WTC11 (cell line): ENCODE data around the gene FGF12. TPM values are rescaled to one million over a fixed set of nuclear protein-coding genes. Genes with fewer than 3 reads are reported as not detected.

Experiments
- ATAC-seq: fragments of 200-7000 bp; cut with Tn5 transposase; 2 replicates; pipeline ENCODE4 v1.10.0; 2021; ENCODE audit warnings: mild to moderate bottlenecking, moderate library complexity
- CTCF ChIA-PET: fragments of 300-600 bp; sonication (Branson Sonifier 250); formaldehyde crosslinking; loops from one replicate; lab custom pipeline; 2021; ENCODE audit warnings: antibody characterized with exemption; lab: Charles Lee
- POLR2A ChIA-PET: fragments of 350-600 bp; sonication (Branson Sonifier 250); formaldehyde crosslinking; loops from one replicate; lab custom pipeline; 2021; ENCODE audit warnings: antibody characterized with exemption; lab: Charles Lee
- DNase-seq: peaks from one replicate; pipeline ENCODE4 v3.0.0; 2021; ENCODE audit warnings: low spot score
- H3K27ac Mint-ChIP-seq: 2 replicates; pipeline ENCODE4 v1.8.0; 2021; ENCODE audit warnings: mixed read lengths
- H3K27me3 Mint-ChIP-seq: 2 replicates; pipeline ENCODE4 v1.8.0; 2021; ENCODE audit warnings: low read depth, mild to moderate bottlenecking, moderate library complexity, mixed read lengths
- H3K36me3 Mint-ChIP-seq: 2 replicates; pipeline ENCODE4 v1.8.0; 2021; ENCODE audit warnings: mixed read lengths
- H3K4me1 Mint-ChIP-seq: 2 replicates; pipeline ENCODE4 v1.8.0; 2022; ENCODE audit warnings: mixed read lengths
- H3K4me3 Mint-ChIP-seq: 2 replicates; pipeline ENCODE4 v1.8.0; 2021; ENCODE audit warnings: mild to moderate bottlenecking, moderate library complexity, mixed read lengths
- H3K9me3 Mint-ChIP-seq: 2 replicates; pipeline ENCODE4 v1.8.0; 2021; ENCODE audit warnings: mixed read lengths
- MYBL2 ChIP-seq: sonication (generic); formaldehyde crosslinking; IDR thresholded peaks from 2 replicates; pipeline ENCODE4 v1.8.1; 2023; ENCODE audit warnings: mild to moderate bottlenecking, moderate library complexity, missing genetic modification reagents
- NFYB ChIP-seq: sonication (generic); formaldehyde crosslinking; conservative IDR thresholded peaks from 2 replicates; pipeline ENCODE4 v1.8.0; 2022; ENCODE audit warnings: low read depth, missing genetic modification reagents
- SMAD3 ChIP-seq: sonication (generic); formaldehyde crosslinking; IDR thresholded peaks from 2 replicates; pipeline ENCODE4 v1.8.0; 2022; ENCODE audit warnings: missing genetic modification reagents, mild to moderate bottlenecking, borderline replicate concordance
- STAT6 ChIP-seq: sonication (generic); formaldehyde crosslinking; conservative IDR thresholded peaks from 2 replicates; pipeline ENCODE4 v1.8.1; 2023; ENCODE audit warnings: mild to moderate bottlenecking, low read depth, missing genetic modification reagents, moderate library complexity
- USF2 ChIP-seq: sonication (generic); formaldehyde crosslinking; IDR thresholded peaks from 2 replicates; pipeline ENCODE4 v1.8.1; 2023; ENCODE audit warnings: mild to moderate bottlenecking, missing genetic modification reagents, moderate library complexity
- ZNF423 ChIP-seq: fragments of 250-450 bp; sonication (Bioruptor Pico); IDR thresholded peaks from 2 replicates; pipeline ENCODE4 v2.1.2; 2022; ENCODE audit warnings: mild to moderate bottlenecking, moderate library complexity
- ZNF425 ChIP-seq: fragments of 250-450 bp; sonication (Bioruptor Pico); conservative IDR thresholded peaks from 2 replicates; pipeline ENCODE4 v1.9.0; 2021; ENCODE audit warnings: mild to moderate bottlenecking
- total RNA-seq: library from RNA; stranded (reverse); gene quantifications from 3 replicates; pipeline ENCODE4 v1.2.3, GENCODE V29; 2021
- TF ChIP-seq, protein P1 (sequence below): sonication (generic); formaldehyde crosslinking; IDR thresholded peaks from 2 replicates; pipeline ENCODE4 v1.8.1; 2023; ENCODE audit warnings: mild to moderate bottlenecking, missing genetic modification reagents, borderline replicate concordance
- TF ChIP-seq, protein P2 (sequence below): fragments of 250-450 bp; sonication (Bioruptor Pico); IDR thresholded peaks from 2 replicates; pipeline ENCODE4 v1.9.0; 2021; ENCODE audit warnings: mild to moderate bottlenecking

The FGF12 gene
- total RNA-seq, 1 experiment from 2014 or later, result 13.5 TPM

- TF ChIP-seq, protein P1, sequence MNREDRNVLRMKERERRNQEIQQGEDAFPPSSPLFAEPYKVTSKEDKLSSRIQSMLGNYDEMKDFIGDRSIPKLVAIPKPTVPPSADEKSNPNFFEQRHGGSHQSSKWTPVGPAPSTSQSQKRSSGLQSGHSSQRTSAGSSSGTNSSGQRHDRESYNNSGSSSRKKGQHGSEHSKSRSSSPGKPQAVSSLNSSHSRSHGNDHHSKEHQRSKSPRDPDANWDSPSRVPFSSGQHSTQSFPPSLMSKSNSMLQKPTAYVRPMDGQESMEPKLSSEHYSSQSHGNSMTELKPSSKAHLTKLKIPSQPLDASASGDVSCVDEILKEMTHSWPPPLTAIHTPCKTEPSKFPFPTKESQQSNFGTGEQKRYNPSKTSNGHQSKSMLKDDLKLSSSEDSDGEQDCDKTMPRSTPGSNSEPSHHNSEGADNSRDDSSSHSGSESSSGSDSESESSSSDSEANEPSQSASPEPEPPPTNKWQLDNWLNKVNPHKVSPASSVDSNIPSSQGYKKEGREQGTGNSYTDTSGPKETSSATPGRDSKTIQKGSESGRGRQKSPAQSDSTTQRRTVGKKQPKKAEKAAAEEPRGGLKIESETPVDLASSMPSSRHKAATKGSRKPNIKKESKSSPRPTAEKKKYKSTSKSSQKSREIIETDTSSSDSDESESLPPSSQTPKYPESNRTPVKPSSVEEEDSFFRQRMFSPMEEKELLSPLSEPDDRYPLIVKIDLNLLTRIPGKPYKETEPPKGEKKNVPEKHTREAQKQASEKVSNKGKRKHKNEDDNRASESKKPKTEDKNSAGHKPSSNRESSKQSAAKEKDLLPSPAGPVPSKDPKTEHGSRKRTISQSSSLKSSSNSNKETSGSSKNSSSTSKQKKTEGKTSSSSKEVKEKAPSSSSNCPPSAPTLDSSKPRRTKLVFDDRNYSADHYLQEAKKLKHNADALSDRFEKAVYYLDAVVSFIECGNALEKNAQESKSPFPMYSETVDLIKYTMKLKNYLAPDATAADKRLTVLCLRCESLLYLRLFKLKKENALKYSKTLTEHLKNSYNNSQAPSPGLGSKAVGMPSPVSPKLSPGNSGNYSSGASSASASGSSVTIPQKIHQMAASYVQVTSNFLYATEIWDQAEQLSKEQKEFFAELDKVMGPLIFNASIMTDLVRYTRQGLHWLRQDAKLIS (CRISPR knock-in tag), result no peak
- no peak for TF ChIP-seq USF2 (CRISPR knock-in tag)
- TF ChIP-seq ZNF423 (CRISPR knock-in tag), result no peak
Measured at GRCh38 chr3:192108820-192109219, 618.5 kb downstream of the FGF12 start (continued).

DNA sequence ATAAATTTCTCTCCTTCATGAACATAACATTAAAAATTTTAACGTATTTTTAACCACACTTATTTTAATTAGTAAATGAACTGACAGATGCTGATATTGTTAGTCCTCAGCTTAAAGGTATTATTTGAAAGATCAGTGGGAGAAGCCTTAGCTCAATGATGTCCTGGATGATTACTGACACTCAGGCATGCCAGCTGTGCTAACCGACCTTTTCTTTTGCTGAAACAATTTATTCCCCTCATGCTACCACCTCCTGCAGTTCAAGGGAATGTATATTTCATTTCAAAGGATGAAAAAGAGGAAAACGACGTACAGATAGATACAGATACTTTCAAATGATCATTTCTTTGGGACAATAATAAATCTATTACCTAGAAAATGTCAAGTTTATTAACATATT is 620.8 kb downstream of the FGF12 start:
- POLR2A ChIA-PET, result no interaction called here

More for the DNA sequence above, 620.8 kb downstream of the FGF12 start:
- H3K27me3 Mint-ChIP-seq, result no peaks in the 10 kb centered on the region
- H3K4me3 Mint-ChIP-seq, result no peak overlapping the region
- H3K27ac Mint-ChIP-seq, result no peak overlapping the region
- H3K9me3 Mint-ChIP-seq, result no peaks in the 10 kb centered on the region
- DNase-seq, result no peak
- ATAC-seq, result no peak
- no peaks in the 10 kb centered on the region for H3K36me3 Mint-ChIP-seq
- TF ChIP-seq ZNF423 (CRISPR knock-in tag), result no peak
- no peak for TF ChIP-seq STAT6 (CRISPR knock-in tag)
- no peak for TF ChIP-seq NFYB
- no peak for TF ChIP-seq SMAD3 (CRISPR knock-in tag)
- TF ChIP-seq ZNF425 (CRISPR knock-in tag), result no peak
- TF ChIP-seq MYBL2 (CRISPR knock-in tag), result no peak
- TF ChIP-seq, protein P2, sequence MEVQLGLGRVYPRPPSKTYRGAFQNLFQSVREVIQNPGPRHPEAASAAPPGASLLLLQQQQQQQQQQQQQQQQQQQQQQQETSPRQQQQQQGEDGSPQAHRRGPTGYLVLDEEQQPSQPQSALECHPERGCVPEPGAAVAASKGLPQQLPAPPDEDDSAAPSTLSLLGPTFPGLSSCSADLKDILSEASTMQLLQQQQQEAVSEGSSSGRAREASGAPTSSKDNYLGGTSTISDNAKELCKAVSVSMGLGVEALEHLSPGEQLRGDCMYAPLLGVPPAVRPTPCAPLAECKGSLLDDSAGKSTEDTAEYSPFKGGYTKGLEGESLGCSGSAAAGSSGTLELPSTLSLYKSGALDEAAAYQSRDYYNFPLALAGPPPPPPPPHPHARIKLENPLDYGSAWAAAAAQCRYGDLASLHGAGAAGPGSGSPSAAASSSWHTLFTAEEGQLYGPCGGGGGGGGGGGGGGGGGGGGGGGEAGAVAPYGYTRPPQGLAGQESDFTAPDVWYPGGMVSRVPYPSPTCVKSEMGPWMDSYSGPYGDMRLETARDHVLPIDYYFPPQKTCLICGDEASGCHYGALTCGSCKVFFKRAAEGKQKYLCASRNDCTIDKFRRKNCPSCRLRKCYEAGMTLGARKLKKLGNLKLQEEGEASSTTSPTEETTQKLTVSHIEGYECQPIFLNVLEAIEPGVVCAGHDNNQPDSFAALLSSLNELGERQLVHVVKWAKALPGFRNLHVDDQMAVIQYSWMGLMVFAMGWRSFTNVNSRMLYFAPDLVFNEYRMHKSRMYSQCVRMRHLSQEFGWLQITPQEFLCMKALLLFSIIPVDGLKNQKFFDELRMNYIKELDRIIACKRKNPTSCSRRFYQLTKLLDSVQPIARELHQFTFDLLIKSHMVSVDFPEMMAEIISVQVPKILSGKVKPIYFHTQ (CRISPR knock-in tag), result no peak
- H3K4me1 Mint-ChIP-seq, result peaks cover 22% of the 10 kb centered on the region
- CTCF ChIA-PET, result interaction anchor here (2.0 kb wide), 1 partner anchor 338 kb away, joined by 5 read pairs; no protein-coding TSS in a partner anchor
